Erythroblast (primary cell): Measurements from ENCODE around the gene ANP32A.

Source experiments
- GATA1 ChIP-seq: IDR thresholded peaks from 2 replicates; pipeline ENCODE4 v1.6.1; 2011; ENCODE audit warnings: low read depth, mild to moderate bottlenecking, control low read depth, low read length, moderate library complexity
- POLR2A ChIP-seq: IDR thresholded peaks from 2 replicates; pipeline ENCODE4 v1.6.1; 2011; ENCODE audit warnings: mild to moderate bottlenecking, low read length

DNA sequence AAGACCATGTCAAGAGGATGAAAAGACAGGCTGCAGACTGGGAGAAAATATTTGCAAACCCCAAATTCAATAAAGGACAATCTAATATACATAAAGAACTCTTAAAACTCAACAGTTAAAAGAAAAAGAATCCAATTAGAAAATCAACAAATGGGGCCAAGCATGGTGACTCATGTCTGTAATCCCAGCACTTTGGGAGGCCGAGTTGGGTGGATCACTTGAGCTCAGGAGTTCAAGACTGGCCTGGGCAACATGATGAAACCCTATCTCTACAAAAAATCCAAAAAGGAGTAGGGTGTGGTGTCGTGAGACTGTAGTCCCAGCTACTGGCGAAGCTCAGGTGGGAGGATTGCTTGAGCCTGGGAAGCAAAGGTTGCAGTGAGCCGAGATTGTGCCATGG lies 57.6 kb downstream of the ANP32A start:
- TF ChIP-seq POLR2A (no peak), GATA1 (no peak)
